Ovary (tissue), 3 donors: Measurements from ENCODE around the gene WDR37.

ENCODE experiments used
- EP300 ChIP-seq: sonication (generic); formaldehyde crosslinking; IDR thresholded peaks from one replicate; pipeline ENCODE4 v1.6.1; 2017; ENCODE audit warnings: antibody characterized with exemption
- POLR2A ChIP-seq: fragments of 450-650 bp; IDR thresholded peaks from one replicate; pipeline ENCODE4 v1.6.1; 2017; ENCODE audit warnings: antibody characterized with exemption, mild to moderate bottlenecking, moderate library complexity
- TF ChIP-seq, protein P1 (sequence below), 3 donors: fragments of 450-650 bp in 2 of 3; fragments of 200-600 bp in 1 of 3; IDR thresholded peaks; one replicate each; pipeline versions ENCODE4 v1.5.1 to v1.8.0; 2016 to 2022; ENCODE audit warnings: antibody characterized with exemption in 3 of 3, mild to moderate bottlenecking in 1 of 3
- donor health status: DM: no; HTN: no; CAD: no.

DNA sequence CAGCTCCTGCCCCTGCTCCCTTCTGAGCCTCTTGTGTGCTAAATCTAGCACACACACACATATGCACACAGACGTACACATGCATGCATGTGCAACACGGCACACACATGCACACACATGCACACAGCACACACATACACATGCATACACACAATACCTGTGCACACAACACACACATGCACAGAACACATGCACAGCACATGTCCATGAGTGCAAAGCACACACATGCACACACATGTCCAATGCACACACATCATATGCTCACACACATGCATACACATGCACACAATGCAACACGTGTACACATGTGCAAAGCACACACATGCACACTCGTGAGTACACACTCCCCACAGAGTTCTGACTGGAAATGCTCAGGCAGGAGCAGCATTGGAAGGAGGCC lies 115.0 kb downstream of the WDR37 start:
- TF ChIP-seq, protein P1, sequence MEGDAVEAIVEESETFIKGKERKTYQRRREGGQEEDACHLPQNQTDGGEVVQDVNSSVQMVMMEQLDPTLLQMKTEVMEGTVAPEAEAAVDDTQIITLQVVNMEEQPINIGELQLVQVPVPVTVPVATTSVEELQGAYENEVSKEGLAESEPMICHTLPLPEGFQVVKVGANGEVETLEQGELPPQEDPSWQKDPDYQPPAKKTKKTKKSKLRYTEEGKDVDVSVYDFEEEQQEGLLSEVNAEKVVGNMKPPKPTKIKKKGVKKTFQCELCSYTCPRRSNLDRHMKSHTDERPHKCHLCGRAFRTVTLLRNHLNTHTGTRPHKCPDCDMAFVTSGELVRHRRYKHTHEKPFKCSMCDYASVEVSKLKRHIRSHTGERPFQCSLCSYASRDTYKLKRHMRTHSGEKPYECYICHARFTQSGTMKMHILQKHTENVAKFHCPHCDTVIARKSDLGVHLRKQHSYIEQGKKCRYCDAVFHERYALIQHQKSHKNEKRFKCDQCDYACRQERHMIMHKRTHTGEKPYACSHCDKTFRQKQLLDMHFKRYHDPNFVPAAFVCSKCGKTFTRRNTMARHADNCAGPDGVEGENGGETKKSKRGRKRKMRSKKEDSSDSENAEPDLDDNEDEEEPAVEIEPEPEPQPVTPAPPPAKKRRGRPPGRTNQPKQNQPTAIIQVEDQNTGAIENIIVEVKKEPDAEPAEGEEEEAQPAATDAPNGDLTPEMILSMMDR (IDR thresholded peaks at IDR 0.05) = no peak
- TF ChIP-seq POLR2A (no peak), EP300 (no peak)
